WTC11 (cell line): ENCODE measurements around the gene LINS1. TPM values are rescaled to one million over a fixed set of nuclear protein-coding genes. Genes with fewer than 3 reads are reported as not detected.
A peak's percentile ranks its signal among the peaks of the same experiment; 100 is the strongest.

Experiments
- ATAC-seq: fragments of 200-7000 bp; cut with Tn5 transposase; 2 replicates; pipeline ENCODE4 v1.10.0; 2021; ENCODE audit warnings: mild to moderate bottlenecking, moderate library complexity
- CTCF ChIA-PET: fragments of 300-600 bp; sonication (Branson Sonifier 250); formaldehyde crosslinking; loops from one replicate; lab custom pipeline; 2021; ENCODE audit warnings: antibody characterized with exemption; lab: Charles Lee
- POLR2A ChIA-PET: fragments of 350-600 bp; sonication (Branson Sonifier 250); formaldehyde crosslinking; loops from one replicate; lab custom pipeline; 2021; ENCODE audit warnings: antibody characterized with exemption; lab: Charles Lee
- DNase-seq: peaks from one replicate; pipeline ENCODE4 v3.0.0; 2021; ENCODE audit warnings: low spot score
- H3K27ac Mint-ChIP-seq: 2 replicates; pipeline ENCODE4 v1.8.0; 2021; ENCODE audit warnings: mixed read lengths
- H3K27me3 Mint-ChIP-seq: 2 replicates; pipeline ENCODE4 v1.8.0; 2021; ENCODE audit warnings: low read depth, mild to moderate bottlenecking, moderate library complexity, mixed read lengths
- H3K36me3 Mint-ChIP-seq: 2 replicates; pipeline ENCODE4 v1.8.0; 2021; ENCODE audit warnings: mixed read lengths
- H3K4me1 Mint-ChIP-seq: 2 replicates; pipeline ENCODE4 v1.8.0; 2022; ENCODE audit warnings: mixed read lengths
- H3K4me3 Mint-ChIP-seq: 2 replicates; pipeline ENCODE4 v1.8.0; 2021; ENCODE audit warnings: mild to moderate bottlenecking, moderate library complexity, mixed read lengths
- H3K9me3 Mint-ChIP-seq: 2 replicates; pipeline ENCODE4 v1.8.0; 2021; ENCODE audit warnings: mixed read lengths
- ARID4B ChIP-seq: sonication (generic); formaldehyde crosslinking; IDR thresholded peaks from 2 replicates; pipeline ENCODE4 v1.8.0; 2023; ENCODE audit warnings: missing genetic modification reagents, mild to moderate bottlenecking, borderline replicate concordance
- ATF2 ChIP-seq: sonication (generic); formaldehyde crosslinking; IDR thresholded peaks from 2 replicates; pipeline ENCODE4 v1.8.1; 2022; ENCODE audit warnings: low read depth, missing genetic modification reagents, borderline replicate concordance
- CREB1 ChIP-seq: sonication (generic); formaldehyde crosslinking; IDR thresholded peaks from 2 replicates; pipeline ENCODE4 v1.8.0; 2023; ENCODE audit warnings: mild to moderate bottlenecking, missing genetic modification reagents
- CTCF ChIP-seq: fragments of 200-600 bp; IDR thresholded peaks from 2 replicates; pipeline ENCODE4 v1.8.0; 2022; ENCODE audit warnings: antibody characterized with exemption
- HMGXB4 ChIP-seq: sonication (generic); formaldehyde crosslinking; IDR thresholded peaks from 2 replicates; pipeline ENCODE4 v1.8.1; 2023; ENCODE audit warnings: mild to moderate bottlenecking, moderate library complexity, missing genetic modification reagents
- NFYB ChIP-seq: sonication (generic); formaldehyde crosslinking; conservative IDR thresholded peaks from 2 replicates; pipeline ENCODE4 v1.8.0; 2022; ENCODE audit warnings: low read depth, missing genetic modification reagents
- NR1H2 ChIP-seq: sonication (generic); formaldehyde crosslinking; IDR thresholded peaks from 2 replicates; pipeline ENCODE4 v1.9.0; 2021; ENCODE audit warnings: mild to moderate bottlenecking, moderate library complexity, missing genetic modification reagents
- PRDM15 ChIP-seq: sonication (generic); formaldehyde crosslinking; IDR thresholded peaks from 2 replicates; pipeline ENCODE4 v1.8.0; 2022; ENCODE audit warnings: missing genetic modification reagents
- PRRX2 ChIP-seq: fragments of 250-450 bp; sonication (Bioruptor Pico); IDR thresholded peaks from 2 replicates; pipeline ENCODE4 v1.8.0; 2021; ENCODE audit warnings: mild to moderate bottlenecking
- RORB ChIP-seq: fragments of 250-450 bp; sonication (Bioruptor Pico); IDR thresholded peaks from 2 replicates; pipeline ENCODE4 v1.9.0; 2021; ENCODE audit warnings: mild to moderate bottlenecking
- ZBTB21 ChIP-seq: sonication (generic); formaldehyde crosslinking; IDR thresholded peaks from 2 replicates; pipeline ENCODE4 v1.8.1; 2023; ENCODE audit warnings: mild to moderate bottlenecking, missing genetic modification reagents, borderline replicate concordance
- ZNF121 ChIP-seq: sonication (generic); formaldehyde crosslinking; IDR thresholded peaks from 2 replicates; pipeline ENCODE4 v1.8.0; 2023; ENCODE audit warnings: missing genetic modification reagents
- ZNF138 ChIP-seq: sonication (generic); formaldehyde crosslinking; conservative IDR thresholded peaks from 2 replicates; pipeline ENCODE4 v1.8.1; 2022; ENCODE audit warnings: mild to moderate bottlenecking, moderate library complexity, missing genetic modification reagents
- ZNF263 ChIP-seq: sonication (generic); formaldehyde crosslinking; IDR thresholded peaks from 2 replicates; pipeline ENCODE4 v1.8.1; 2022; ENCODE audit warnings: low read depth, mild to moderate bottlenecking, moderate library complexity, missing genetic modification reagents
- ZNF281 ChIP-seq: sonication (generic); formaldehyde crosslinking; IDR thresholded peaks from 2 replicates; pipeline ENCODE4 v1.8.0; 2023; ENCODE audit warnings: mild to moderate bottlenecking, missing genetic modification reagents
- ZNF512 ChIP-seq: sonication (generic); formaldehyde crosslinking; IDR thresholded peaks from 2 replicates; pipeline ENCODE4 v1.8.1; 2022; ENCODE audit warnings: missing genetic modification reagents, borderline replicate concordance
- total RNA-seq: library from RNA; stranded (reverse); gene quantifications from 3 replicates; pipeline ENCODE4 v1.2.3, GENCODE V29; 2021

LINS1 gene
- total RNA-seq, 1 experiment from 2014 or later = 10.4 TPM

- peak; percentile 67; the same call in 1 of the 2 replicates for TF ChIP-seq ARID4B (CRISPR knock-in tag)
- TF ChIP-seq PRRX2 (CRISPR knock-in tag) = no peak
- TF ChIP-seq ATF2 (CRISPR knock-in tag) = no peak
- TF ChIP-seq ZNF512 (CRISPR knock-in tag) = no peak
- TF ChIP-seq ZNF138 (CRISPR knock-in tag) = no peak
- TF ChIP-seq PRDM15 (CRISPR knock-in tag) = peak; percentile 67
Observed at GRCh38 chr15:100602064-100602822, at the start of gene LINS1, which contains the start of gene ASB7 (continued).

GRCh38 chr15:100651253-100651652 is 49.3 kb upstream of the LINS1 start:
- Mint-ChIP-seq H3K27ac (no peak overlapping the region), H3K4me3 (no peak overlapping the region), H3K4me1 (peaks cover 7% of the 10 kb centered on the region), H3K9me3 (no peaks in the 10 kb centered on the region), H3K27me3 (no peaks in the 10 kb centered on the region), H3K36me3 (no peaks in the 10 kb centered on the region)
- ChIA-PET CTCF (no interaction called here), POLR2A (no interaction called here)
- DNase-seq (no peak), ATAC-seq (no peak)
- no peak for TF ChIP-seq NR1H2 (CRISPR knock-in tag)
- no peak for TF ChIP-seq ZBTB21 (CRISPR knock-in tag)
- no peak for TF ChIP-seq ZNF263
- TF ChIP-seq NFYB (CRISPR knock-in tag) = no peak
- TF ChIP-seq HMGXB4 (CRISPR knock-in tag) = no peak
- no peak for TF ChIP-seq CREB1 (CRISPR knock-in tag)
- no peak for TF ChIP-seq RORB (CRISPR knock-in tag)
- TF ChIP-seq CTCF = no peak
- TF ChIP-seq ZNF121 (CRISPR knock-in tag) = no peak
- no peak for TF ChIP-seq ZNF281 (CRISPR knock-in tag)
